ENCODE data around the gene APEH. TPM values are rescaled to one million over a fixed set of nuclear protein-coding genes. Genes with fewer than 3 reads are reported as not detected.

Gene APEH
- total RNA-seq, 1 experiment from 2014 or later: 246 TPM

GRCh38 chr3:49654955-49655556 lies 19.1 kb upstream of the APEH start:
- ChIA-PET CTCF (no interaction called here), POLR2A (no interaction called here), RAD21 (ENCODE audit: low non-redundant PET in 1 of 2, low total read pairs in 2 of 2, uncharacterized antibody in 2 of 2, unreplicated experiment in 2 of 2) (no interaction called here)
- TF ChIP-seq POLR2A (IDR thresholded peaks at IDR 0.05; ENCODE audit: borderline replicate concordance, extremely low read depth, insufficient read depth, insufficient read length): no peak
- TF ChIP-seq, protein P1, sequence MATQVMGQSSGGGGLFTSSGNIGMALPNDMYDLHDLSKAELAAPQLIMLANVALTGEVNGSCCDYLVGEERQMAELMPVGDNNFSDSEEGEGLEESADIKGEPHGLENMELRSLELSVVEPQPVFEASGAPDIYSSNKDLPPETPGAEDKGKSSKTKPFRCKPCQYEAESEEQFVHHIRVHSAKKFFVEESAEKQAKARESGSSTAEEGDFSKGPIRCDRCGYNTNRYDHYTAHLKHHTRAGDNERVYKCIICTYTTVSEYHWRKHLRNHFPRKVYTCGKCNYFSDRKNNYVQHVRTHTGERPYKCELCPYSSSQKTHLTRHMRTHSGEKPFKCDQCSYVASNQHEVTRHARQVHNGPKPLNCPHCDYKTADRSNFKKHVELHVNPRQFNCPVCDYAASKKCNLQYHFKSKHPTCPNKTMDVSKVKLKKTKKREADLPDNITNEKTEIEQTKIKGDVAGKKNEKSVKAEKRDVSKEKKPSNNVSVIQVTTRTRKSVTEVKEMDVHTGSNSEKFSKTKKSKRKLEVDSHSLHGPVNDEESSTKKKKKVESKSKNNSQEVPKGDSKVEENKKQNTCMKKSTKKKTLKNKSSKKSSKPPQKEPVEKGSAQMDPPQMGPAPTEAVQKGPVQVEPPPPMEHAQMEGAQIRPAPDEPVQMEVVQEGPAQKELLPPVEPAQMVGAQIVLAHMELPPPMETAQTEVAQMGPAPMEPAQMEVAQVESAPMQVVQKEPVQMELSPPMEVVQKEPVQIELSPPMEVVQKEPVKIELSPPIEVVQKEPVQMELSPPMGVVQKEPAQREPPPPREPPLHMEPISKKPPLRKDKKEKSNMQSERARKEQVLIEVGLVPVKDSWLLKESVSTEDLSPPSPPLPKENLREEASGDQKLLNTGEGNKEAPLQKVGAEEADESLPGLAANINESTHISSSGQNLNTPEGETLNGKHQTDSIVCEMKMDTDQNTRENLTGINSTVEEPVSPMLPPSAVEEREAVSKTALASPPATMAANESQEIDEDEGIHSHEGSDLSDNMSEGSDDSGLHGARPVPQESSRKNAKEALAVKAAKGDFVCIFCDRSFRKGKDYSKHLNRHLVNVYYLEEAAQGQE (IDR thresholded peaks at IDR 0.05; ENCODE audit: low read depth): no peak
- TF ChIP-seq FOSL1 (IDR thresholded peaks at IDR 0.05; ENCODE audit: low read depth): no peak
- TF ChIP-seq ZFX (IDR thresholded peaks at IDR 0.05): no peak
- no peak for TF ChIP-seq JUND (IDR thresholded peaks at IDR 0.05)
- no peak for TF ChIP-seq RAD21 (IDR thresholded peaks at IDR 0.05; ENCODE audit: low read depth)
- no peak for TF ChIP-seq TCF7L2 (IDR thresholded peaks at IDR 0.05; ENCODE audit: borderline replicate concordance, extremely low read depth, insufficient read depth, insufficient read length)
- no peak for TF ChIP-seq ZBTB33 (IDR thresholded peaks at IDR 0.05; ENCODE audit: extremely low read depth, insufficient replicate concordance, low read length)
- TF ChIP-seq MAX (IDR thresholded peaks at IDR 0.05): no peak
- no peak for TF ChIP-seq ZNF274 (IDR thresholded peaks at IDR 0.05; ENCODE audit: low read depth, low read length)
- TF ChIP-seq SIN3A (IDR thresholded peaks at IDR 0.05; ENCODE audit: low read depth): no peak
- TF ChIP-seq POLR2AphosphoS5 (IDR thresholded peaks at IDR 0.05; ENCODE audit: low read depth, low read length): no peak
- no peak for TF ChIP-seq SRF (IDR thresholded peaks at IDR 0.05; ENCODE audit: low read depth)
- TF ChIP-seq ELF1 (IDR thresholded peaks at IDR 0.05; ENCODE audit: borderline replicate concordance, low read depth): no peak
- Histone ChIP-seq H3K9me2 (ENCODE audit: insufficient read depth) (no peaks in the 10 kb centered on the region), H3K79me2 (ENCODE audit: insufficient read depth, low read length) (no peaks in the 10 kb centered on the region), H2AFZ (ENCODE audit: low read depth, low read length, poor library complexity, severe bottlenecking) (no peak overlapping the region), H3K27me3 (ENCODE audit: insufficient read depth, low read length) (no peaks in the 10 kb centered on the region), H3K36me3 (ENCODE audit: control insufficient read depth in 1 of 2, insufficient read depth in 2 of 2, low read length in 2 of 2) (no peaks in the 10 kb centered on the region), H3K27ac (ENCODE audit: low read depth, low read length) (no peak overlapping the region), H3K9ac (ENCODE audit: low read length) (no peak overlapping the region), H3K4me2 (ENCODE audit: low read length) (no peak overlapping the region), H4K20me1 (ENCODE audit: insufficient read depth) (no peaks in the 10 kb centered on the region), H3K9me3 (ENCODE audit: control insufficient read depth in 1 of 2, insufficient read depth in 1 of 2, low read depth in 1 of 2, low read length in 2 of 2) (no peaks in the 10 kb centered on the region), H3K4me1 (ENCODE audit: control insufficient read depth in 1 of 2, insufficient read depth in 2 of 2, low read length in 2 of 2) (no peaks in the 10 kb centered on the region), H3K4me3 (replicated peaks in 1 of 2; ENCODE audit: low read depth in 1 of 2, low read length in 2 of 2) (no peak overlapping the region)
- ATAC-seq (no peak; the same call in 1 of the 2 replicates), DNase-seq (ENCODE audit: low read depth, low spot score) (no peak)
- intact Hi-C loops (cut with micrococcal nuclease): no loop called here
- BruUV-seq (replicated peaks): no TSS peak

Measured in HCT116 (cell line).